ENCODE results near the gene SLC6A19. TPM values are rescaled to one million over a fixed set of nuclear protein-coding genes. Genes with fewer than 3 reads are reported as not detected.

The SLC6A19 gene
- total and polyA plus RNA-seq, 2 of the 13 experiments (the other 11 are each of a cell fraction or from before 2014, with no cell fraction given) = 0.02 TPM; not detected in 1

- TF ChIP-seq UBTF (CRISPR knock-in tag; IDR thresholded peaks at IDR 0.05) (no peak; the same call in 1 of the 2 replicates), SP140L (CRISPR knock-in tag; IDR thresholded peaks at IDR 0.05; ENCODE audit: borderline replicate concordance) (no peak; the same call in 1 of the 2 replicates), FOSL1 (CRISPR knock-in tag; IDR thresholded peaks at IDR 0.05; ENCODE audit: borderline replicate concordance) (peak; percentile 29; the same call in 1 of the 2 replicates), KDM2A (CRISPR knock-in tag; IDR thresholded peaks at IDR 0.05; ENCODE audit: borderline replicate concordance, low read depth) (peak; percentile 67; the same call in 1 of the 2 replicates), NPAS2 (CRISPR knock-in tag; IDR thresholded peaks at IDR 0.05; ENCODE audit: borderline replicate concordance) (no peak), USF2 (IDR thresholded peaks at IDR 0.05; ENCODE audit: low read depth, low read length) (no peak), USF2 (CRISPR knock-in tag; IDR thresholded peaks at IDR 0.05; ENCODE audit: borderline replicate concordance) (no peak), TFAP4 (IDR thresholded peaks at IDR 0.05; ENCODE audit: borderline replicate concordance, low read depth) (no peak), ZNF781 (CRISPR knock-in tag; IDR thresholded peaks at IDR 0.05; ENCODE audit: borderline replicate concordance, not compliant biosample characterization) (peak; percentile 88), CBX1 (IDR thresholded peaks at IDR 0.05; ENCODE audit: low read depth) (no peak), CBX2 (IDR thresholded peaks at IDR 0.05; ENCODE audit: low read depth, low read length) (no peak), CBX2 (CRISPR knock-in tag; IDR thresholded peaks at IDR 0.05; ENCODE audit: low read depth) (no peak), ZNF251 (CRISPR knock-in tag; IDR thresholded peaks at IDR 0.05) (no peak), ZZZ3 (CRISPR knock-in tag; IDR thresholded peaks at IDR 0.05; ENCODE audit: borderline replicate concordance) (no peak), FOXJ3 (CRISPR knock-in tag; IDR thresholded peaks at IDR 0.05; ENCODE audit: borderline replicate concordance) (no peak), SOX6 (IDR thresholded peaks at IDR 0.05) (no peak), SOX6 (CRISPR knock-in tag; IDR thresholded peaks at IDR 0.05) (peak; percentile 67), MTA1 (CRISPR knock-in tag; IDR thresholded peaks at IDR 0.05; ENCODE audit: borderline replicate concordance) (peak; percentile 70; the same call in 1 of the 2 replicates), ZFP82 (CRISPR knock-in tag; IDR thresholded peaks at IDR 0.05; ENCODE audit: borderline replicate concordance) (no peak), ZNF503 (CRISPR knock-in tag; IDR thresholded peaks at IDR 0.05) (peak; percentile 38; the same call in 1 of the 2 replicates), ZSCAN31 (CRISPR knock-in tag; IDR thresholded peaks at IDR 0.05; ENCODE audit: low read depth) (no peak), ZSCAN9 (CRISPR knock-in tag; IDR thresholded peaks at IDR 0.05; ENCODE audit: borderline replicate concordance) (peak; percentile 97), ZNF230 (CRISPR knock-in tag; IDR thresholded peaks at IDR 0.05) (peak; percentile 77; the same call in 1 of the 2 replicates)
Measured at GRCh38 chr5:1246711-1247431, 45.5 kb downstream of the SLC6A19 start (continued).

Data from HepG2 (cell line).